GM19328 (cell line): ENCODE measurements around the gene TWF2.

Experiments used
- ATAC-seq: cut with Tn5 transposase; IDR thresholded peaks from one replicate; pipeline ENCODE4 v1.9.1; 2021; ENCODE audit warnings: mild to moderate bottlenecking, moderate library complexity; ENCODE audit not compliant: unreplicated experiment

Gene TWF2

GRCh38 chr3:52259035-52259434, 20.1 kb upstream of the TWF2 start:
- no peak for ATAC-seq

- no peak for ATAC-seq
These were observed 19.0 kb upstream of the TWF2 start for GRCh38 chr3:52257911-52258310.

- no peak for ATAC-seq
These were observed 17.7 kb upstream of the TWF2 start for GRCh38 chr3:52256622-52257021.

GRCh38 chr3:52256159-52256558, 17.2 kb upstream of the TWF2 start:
- no peak for ATAC-seq

- no peak for ATAC-seq
These were observed 15.7 kb upstream of the TWF2 start for GRCh38 chr3:52254608-52255007.

- ATAC-seq: peak; percentile 84
These were observed 14.7 kb upstream of the TWF2 start for GRCh38 chr3:52253314-52254304.

- ATAC-seq: no peak
These were observed 11.2 kb upstream of the TWF2 start for GRCh38 chr3:52250122-52250521.

- ATAC-seq: no peak
These were observed 10.7 kb upstream of the TWF2 start for GRCh38 chr3:52249683-52250082.

- no peak for ATAC-seq
These were observed 10.0 kb upstream of the TWF2 start for GRCh38 chr3:52248816-52249547.

- ATAC-seq: no peak
These were observed 9.2 kb upstream of the TWF2 start for GRCh38 chr3:52248165-52248541.

GRCh38 chr3:52247409-52248164, 8.6 kb upstream of the TWF2 start:
- ATAC-seq: no peak

- no peak for ATAC-seq
These were observed 7.9 kb upstream of the TWF2 start for GRCh38 chr3:52246728-52247408.

GRCh38 chr3:52246264-52246620, 7.3 kb upstream of the TWF2 start:
- ATAC-seq: no peak

GRCh38 chr3:52245322-52246263, 6.6 kb upstream of the TWF2 start, which contains the start of gene PPM1M:
TSS of gene PPM1M (plus strand) at chr3:52245759. CDS start at chr3:52245825, 66 bp downstream.
- ATAC-seq: no peak

- no peak for ATAC-seq
These were observed 5.1 kb upstream of the TWF2 start for GRCh38 chr3:52243791-52244628.

- ATAC-seq: no peak
These were observed 3.1 kb upstream of the TWF2 start for GRCh38 chr3:52242039-52242438.

GRCh38 chr3:52240886-52241370, 2.0 kb upstream of the TWF2 start:
- no peak for ATAC-seq

GRCh38 chr3:52240059-52240885, 1.3 kb upstream of the TWF2 start:
- no peak for ATAC-seq
